ENCODE measurements around the gene WNK3.

The WNK3 gene

GRCh38 chrX:54237014-54237413 lies 120.8 kb downstream of the WNK3 start:
- DNase-seq: peak; percentile 20

- no peak for DNase-seq
Observed at GRCh38 chrX:54230435-54231148, 127.3 kb downstream of the WNK3 start.

- no peak for DNase-seq
Observed at GRCh38 chrX:54223581-54223980, 134.3 kb downstream of the WNK3 start.

DNA sequence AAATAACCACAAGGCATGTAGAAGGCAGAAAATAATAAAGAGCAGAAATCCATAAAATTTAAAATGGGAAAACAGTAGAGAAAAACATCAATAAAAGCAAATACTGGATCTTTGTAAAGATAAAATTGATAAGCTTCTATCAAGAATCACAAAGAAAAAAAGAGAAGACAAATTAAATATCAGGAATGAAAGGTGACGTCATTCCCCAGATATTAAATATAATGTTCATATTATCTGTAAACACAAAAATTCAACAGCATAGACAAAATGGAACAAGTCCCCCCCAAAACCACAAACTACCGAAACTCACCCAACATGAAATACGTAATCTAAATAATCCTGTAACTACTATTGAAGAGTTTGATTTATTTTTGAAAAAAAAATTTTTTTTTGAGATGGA lies 144.2 kb downstream of the WNK3 start:
- DNase-seq: no peak

DNA sequence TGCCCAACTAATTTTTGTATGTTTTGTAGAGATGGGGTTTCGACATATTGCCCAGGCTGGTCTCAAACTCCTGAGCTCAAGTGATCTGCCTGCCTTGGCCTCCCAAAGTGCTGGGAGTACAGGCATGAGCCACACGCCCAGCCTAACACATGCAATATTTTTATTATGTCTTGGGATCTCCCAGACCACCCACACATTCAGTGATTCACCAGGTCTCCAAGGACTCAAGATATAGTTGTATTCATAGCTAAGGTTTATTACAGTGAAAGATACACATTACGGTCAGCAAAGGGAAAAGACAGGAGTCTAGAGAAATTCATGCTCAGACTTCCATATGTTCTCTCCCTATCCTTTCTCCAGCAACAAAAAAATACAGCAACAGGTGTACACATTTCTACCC lies 149.3 kb downstream of the WNK3 start:
- no peak for DNase-seq

GRCh38 chrX:54198262-54198661 lies 159.6 kb downstream of the WNK3 start:
- DNase-seq: no peak

GRCh38 chrX:54194982-54195588 lies 162.8 kb downstream of the WNK3 start:
- no peak for DNase-seq

- no peak for DNase-seq
Observed at GRCh38 chrX:54193085-54193821, 164.6 kb downstream of the WNK3 start.

DNA sequence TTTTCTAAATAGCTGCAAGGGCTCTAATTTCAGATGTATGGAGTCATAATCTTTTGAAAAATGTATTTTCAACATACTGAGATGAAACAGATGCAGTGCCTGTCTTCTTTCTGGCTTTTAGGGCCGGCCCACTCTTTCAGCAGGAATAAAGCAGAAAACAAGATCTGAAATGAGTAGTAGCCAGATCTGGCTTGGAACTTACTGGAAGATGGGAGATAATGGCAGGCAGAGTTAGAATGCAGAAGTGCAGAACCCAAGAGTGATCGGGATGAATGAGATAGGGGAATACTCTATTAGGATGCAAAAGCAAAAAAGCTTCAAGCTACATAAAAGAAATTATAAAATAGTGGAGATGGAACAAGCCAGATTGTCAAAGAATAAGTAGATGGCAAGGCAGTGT lies 173.4 kb downstream of the WNK3 start:
- DNase-seq: no peak

GRCh38 chrX:54182864-54183613 lies 174.8 kb downstream of the WNK3 start, which contains the start of gene FAM120C:
Gene FAM120C, minus strand, starts transcription at chrX:54183254. Its CDS starts 56 bp downstream, at chrX:54183198.
- DNase-seq: peak; percentile 90

DNA sequence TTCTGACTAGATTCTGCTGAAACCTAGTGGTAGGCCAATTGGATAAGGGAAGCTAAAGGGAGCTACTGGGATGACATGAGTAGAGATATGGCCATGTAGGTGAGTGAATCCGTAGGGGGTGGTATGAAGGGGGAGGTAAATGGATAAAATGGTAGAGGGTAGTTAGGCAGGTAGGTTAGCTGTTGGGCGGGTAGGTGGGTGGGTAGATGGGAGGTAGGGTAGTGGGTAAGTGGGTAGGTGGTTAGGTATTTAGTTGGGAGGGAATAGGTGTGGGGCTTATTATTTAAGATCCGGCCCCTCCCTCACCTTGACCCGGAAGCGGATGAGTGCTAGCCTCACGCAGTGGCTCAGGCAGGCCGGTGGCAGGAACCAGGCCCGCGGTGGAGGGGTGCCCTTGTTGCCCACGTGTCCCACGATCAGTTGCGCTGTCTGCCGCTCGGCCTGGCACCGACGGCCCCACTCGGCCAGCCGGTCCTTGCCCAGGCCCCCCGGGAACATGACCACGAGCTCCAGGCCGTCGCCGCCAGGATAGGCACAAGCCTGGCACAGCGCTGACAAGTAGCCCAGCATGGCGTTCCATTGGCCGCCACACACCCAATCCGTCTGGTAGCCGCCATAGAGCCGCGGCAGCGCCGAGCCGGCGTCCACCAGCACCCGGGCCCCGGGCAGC lies 175.5 kb downstream of the WNK3 start:
- DNase-seq: peak; percentile 79

GRCh38 chrX:54181202-54181953 lies 176.5 kb downstream of the WNK3 start:
- no peak for DNase-seq

GRCh38 chrX:54180403-54180802 lies 177.4 kb downstream of the WNK3 start:
- no peak for DNase-seq

DNA sequence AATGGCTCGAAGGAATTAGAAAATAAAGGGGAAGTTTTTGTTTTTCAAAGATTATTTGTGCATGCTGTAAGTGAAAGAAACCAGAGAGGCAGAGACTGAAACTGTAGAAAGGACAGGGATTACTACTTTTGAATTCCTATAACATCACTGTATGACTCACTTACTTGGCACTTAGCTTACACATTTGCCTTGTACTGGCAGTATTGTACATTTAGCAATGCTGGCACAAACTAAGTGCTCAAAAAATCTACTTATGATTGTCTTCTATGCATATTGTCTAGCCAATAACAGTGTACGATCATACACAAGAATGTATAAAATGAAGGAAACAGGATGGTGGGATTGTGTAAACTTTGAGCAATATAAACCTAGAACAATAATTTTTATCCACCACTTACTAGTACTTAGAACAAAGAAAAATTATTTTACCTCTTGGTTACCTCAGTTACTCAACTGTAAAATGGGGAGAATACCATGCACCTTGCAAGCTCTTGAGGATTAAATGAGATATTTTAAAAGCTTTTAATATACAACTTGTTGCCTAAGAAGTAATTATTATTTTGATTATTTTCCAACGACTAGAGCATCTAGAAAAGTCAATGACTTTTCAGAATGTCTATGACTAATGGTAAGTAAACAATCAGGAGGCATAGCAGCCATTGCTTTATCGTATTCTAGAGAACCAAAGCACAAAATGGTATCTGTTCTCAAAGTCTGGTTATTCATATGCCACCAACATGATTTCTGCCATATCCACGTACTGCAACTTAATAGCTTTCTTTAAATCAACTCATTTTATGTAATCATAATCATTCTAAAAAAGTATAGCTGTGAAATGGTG lies 179.5 kb downstream of the WNK3 start:
- no peak for DNase-seq

DNA sequence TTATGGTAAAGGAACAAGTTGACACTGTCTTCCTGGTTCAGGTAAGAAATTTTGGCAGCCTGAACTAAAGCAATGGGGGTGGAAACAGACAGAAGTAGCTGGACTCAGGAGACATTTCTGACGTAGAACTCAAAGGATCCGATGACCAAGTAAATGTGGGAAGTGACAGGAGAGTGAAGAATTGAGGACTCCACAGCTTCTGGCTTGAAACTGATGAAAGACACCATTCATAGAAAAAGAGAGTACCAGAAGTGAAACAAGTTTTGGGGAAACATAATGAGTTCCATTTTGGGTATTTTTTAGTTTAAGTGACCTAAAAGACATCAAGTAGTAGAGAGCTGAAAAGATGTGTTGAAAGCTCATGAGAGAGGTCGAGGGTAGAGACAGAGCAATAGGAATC lies 180.5 kb downstream of the WNK3 start:
- no peak for DNase-seq

DNA sequence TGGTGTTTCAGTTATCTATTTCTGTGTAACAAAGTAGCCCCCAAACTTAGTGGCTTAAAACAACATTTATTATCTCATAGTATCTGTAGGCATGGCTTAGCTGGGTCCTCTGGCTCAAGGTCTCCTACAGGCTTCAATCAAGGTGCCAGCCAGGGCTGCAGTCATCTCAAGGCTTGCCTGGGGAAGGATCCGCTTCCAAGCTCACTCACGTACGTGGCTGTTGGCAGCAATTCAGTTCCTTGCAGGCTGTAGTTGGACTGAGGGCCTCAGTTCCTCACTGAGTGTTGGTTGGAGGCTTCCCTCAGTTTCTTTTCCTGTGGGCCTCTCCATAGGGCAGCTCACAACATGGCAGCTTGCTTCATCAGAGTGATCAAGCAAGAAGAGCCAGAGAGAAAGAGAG lies 184.1 kb downstream of the WNK3 start:
- no peak for DNase-seq

GRCh38 chrX:54172455-54172854 lies 185.4 kb downstream of the WNK3 start:
- DNase-seq: no peak

DNA sequence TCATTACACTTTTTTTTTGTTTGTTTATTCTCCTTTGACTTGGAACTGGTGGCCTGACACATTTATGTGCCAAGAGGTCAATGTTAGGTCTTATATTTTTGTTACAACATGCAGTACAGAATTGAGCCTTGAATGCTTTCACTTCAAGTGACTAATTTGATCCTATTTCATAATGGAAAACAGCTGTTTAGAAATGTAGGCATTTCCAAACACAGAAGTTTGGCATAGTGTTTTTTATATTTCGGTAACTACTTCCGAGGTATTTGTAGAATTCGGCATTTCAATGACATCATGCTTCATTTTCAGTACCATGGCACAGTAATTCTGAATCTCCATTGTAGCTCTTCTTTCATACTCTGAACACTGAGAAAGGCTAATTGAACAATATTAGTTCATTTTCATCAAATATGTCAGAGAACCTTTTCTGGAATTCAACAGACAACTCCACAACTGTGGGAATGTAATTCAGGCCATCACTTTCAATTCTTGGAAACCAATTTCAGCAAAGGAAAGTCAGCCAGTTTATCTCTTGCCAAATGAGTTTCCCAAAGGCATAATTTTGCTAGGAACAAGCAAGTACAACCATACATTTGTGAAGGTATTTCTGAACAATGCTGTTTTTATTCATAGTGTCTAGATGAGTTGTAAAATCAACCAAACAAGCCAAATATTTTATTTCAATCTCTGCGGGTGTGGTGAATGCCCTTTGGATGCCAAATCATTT lies 186.2 kb downstream of the WNK3 start:
- DNase-seq: no peak

DNA sequence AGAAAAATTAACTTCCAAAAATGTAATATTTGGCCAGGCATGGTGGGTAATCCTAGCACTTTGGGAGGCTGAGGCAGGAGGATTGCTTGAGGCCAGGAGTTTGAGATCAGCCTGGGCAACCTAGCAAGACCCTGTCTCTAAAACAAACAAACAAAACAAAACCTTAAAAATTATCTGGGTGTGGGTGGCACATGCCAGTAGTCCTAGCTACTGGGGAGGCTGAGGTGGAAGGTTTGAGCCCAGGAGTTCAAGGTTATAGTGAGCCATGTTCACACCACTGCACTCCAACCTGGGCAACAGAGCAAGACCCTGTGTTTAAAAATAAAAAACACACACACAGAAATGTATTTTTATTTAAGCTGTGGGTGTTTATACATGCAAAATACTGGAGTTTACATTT lies 186.8 kb downstream of the WNK3 start:
- no peak for DNase-seq

DNA sequence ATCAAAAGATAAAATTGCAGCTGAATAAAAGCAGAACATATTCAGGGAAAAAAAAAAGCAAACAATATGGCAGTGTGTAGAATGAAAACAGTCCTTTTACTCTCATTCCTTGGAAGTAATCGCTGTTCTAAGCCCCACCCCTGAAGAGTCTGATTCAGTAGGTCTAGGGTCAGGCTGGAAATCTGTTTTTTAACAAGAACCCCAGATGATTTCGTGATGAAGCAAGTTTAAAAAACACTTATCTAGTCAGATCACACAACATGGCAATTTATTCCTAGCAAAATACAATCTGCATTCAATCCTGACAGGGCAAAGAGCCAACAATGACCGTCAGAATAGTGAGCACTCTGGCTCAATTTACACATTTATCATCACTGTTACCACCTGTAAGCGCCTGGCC lies 190.9 kb downstream of the WNK3 start:
- no peak for DNase-seq

Data from hematopoietic multipotent progenitor cell treated with erythropoietin and hydrocortisone succinate and interleukin-3 and kit ligand, for 4 days (in vitro differentiated cells).